ENCODE data around the gene ALDH1B1. TPM values are rescaled to one million over a fixed set of nuclear protein-coding genes. Genes with fewer than 3 reads are reported as not detected.

ALDH1B1 gene
- total and polyA plus RNA-seq, 2 of the 13 experiments (the other 11 are each of a cell fraction or from before 2014, with no cell fraction given), result 45.1 to 125 TPM

DNA sequence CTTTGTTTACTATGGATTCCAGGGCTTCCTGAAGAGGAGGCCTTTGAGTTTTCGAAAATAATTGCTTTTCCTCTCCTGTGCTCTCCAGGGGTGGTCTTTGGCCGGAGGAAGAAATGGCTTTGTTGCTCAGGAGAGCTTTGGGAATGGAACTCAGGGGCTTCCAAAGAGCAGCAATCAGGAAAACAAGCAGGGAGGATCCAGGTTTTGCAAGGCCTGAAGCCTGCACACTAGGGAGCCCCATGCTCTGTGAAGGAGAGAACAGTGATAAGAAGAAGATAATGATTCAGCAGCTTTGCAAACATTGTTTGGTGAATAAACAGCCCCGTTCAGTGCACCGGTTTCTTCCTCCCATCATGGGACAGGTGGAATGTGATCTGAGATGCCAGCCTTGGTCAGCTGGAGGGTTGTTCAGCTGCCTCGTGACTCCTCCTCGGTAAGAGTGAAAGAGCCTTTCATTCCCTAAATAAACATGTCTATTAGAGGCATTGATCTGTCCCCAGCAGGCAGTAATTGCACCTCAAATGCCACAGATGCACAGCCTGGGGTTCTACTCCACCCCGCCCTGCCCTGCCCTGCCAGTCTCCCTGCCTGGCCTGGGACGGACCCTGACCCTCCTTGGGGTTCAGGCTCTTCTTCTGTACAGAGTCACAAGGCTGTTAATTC is 11.5 kb upstream of the ALDH1B1 start (continued):
- TF ChIP-seq, protein P1, sequence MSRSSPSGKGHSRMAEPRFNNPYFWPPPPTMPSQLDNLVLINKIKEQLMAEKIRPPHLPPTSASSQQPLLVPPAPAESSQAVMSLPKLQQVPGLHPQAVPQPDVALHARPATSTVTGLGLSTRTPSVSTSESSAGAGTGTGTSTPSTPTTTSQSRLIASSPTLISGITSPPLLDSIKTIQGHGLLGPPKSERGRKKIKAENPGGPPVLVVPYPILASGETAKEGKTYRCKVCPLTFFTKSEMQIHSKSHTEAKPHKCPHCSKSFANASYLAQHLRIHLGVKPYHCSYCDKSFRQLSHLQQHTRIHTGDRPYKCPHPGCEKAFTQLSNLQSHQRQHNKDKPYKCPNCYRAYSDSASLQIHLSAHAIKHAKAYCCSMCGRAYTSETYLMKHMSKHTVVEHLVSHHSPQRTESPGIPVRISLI (CRISPR knock-in tag; IDR thresholded peaks at IDR 0.05; ENCODE audit: borderline replicate concordance), result 0 out of 2 replicates have a peak, but pooled peaks have one; percentile 34
- TF ChIP-seq ZFX (CRISPR knock-in tag; IDR thresholded peaks at IDR 0.05; ENCODE audit: low read depth), result peak; percentile 85
- TF ChIP-seq ZBTB20 (CRISPR knock-in tag; IDR thresholded peaks at IDR 0.05; ENCODE audit: borderline replicate concordance, low read depth), result peak; percentile 61; the same call in 1 of the 2 replicates
- no peak; the same call in none of the 2 replicates for TF ChIP-seq KLF6 (CRISPR knock-in tag; IDR thresholded peaks at IDR 0.05)
- no peak for TF ChIP-seq MTA3 (CRISPR knock-in tag; IDR thresholded peaks at IDR 0.05)
- TF ChIP-seq ZFP36L2 (CRISPR knock-in tag; IDR thresholded peaks at IDR 0.05), result no peak
- TF ChIP-seq YEATS2 (CRISPR knock-in tag; IDR thresholded peaks at IDR 0.05; ENCODE audit: borderline replicate concordance), result peak; percentile 55; the same call in 1 of the 2 replicates
- no peak for TF ChIP-seq ZNF619 (CRISPR knock-in tag; IDR thresholded peaks at IDR 0.05)
- TF ChIP-seq STAG1 (CRISPR knock-in tag; IDR thresholded peaks at IDR 0.05), result no peak
- peak; percentile 87; the same call in 1 of the 2 replicates for TF ChIP-seq DPF2 (CRISPR knock-in tag; IDR thresholded peaks at IDR 0.05; ENCODE audit: borderline replicate concordance, low read depth)
- peak; percentile 57; the same call in 1 of the 2 replicates for TF ChIP-seq YEATS4 (CRISPR knock-in tag; IDR thresholded peaks at IDR 0.05; ENCODE audit: borderline replicate concordance)
- peak; percentile 72 for TF ChIP-seq BHLHE40 (IDR thresholded peaks at IDR 0.05; ENCODE audit: low read length)
- no peak; the same call in 1 of the 2 replicates for TF ChIP-seq RBAK (CRISPR knock-in tag; IDR thresholded peaks at IDR 0.05)
- TF ChIP-seq ZNF883 (CRISPR knock-in tag; IDR thresholded peaks at IDR 0.05; ENCODE audit: not compliant biosample characterization), result no peak
- TF ChIP-seq, protein P2, sequence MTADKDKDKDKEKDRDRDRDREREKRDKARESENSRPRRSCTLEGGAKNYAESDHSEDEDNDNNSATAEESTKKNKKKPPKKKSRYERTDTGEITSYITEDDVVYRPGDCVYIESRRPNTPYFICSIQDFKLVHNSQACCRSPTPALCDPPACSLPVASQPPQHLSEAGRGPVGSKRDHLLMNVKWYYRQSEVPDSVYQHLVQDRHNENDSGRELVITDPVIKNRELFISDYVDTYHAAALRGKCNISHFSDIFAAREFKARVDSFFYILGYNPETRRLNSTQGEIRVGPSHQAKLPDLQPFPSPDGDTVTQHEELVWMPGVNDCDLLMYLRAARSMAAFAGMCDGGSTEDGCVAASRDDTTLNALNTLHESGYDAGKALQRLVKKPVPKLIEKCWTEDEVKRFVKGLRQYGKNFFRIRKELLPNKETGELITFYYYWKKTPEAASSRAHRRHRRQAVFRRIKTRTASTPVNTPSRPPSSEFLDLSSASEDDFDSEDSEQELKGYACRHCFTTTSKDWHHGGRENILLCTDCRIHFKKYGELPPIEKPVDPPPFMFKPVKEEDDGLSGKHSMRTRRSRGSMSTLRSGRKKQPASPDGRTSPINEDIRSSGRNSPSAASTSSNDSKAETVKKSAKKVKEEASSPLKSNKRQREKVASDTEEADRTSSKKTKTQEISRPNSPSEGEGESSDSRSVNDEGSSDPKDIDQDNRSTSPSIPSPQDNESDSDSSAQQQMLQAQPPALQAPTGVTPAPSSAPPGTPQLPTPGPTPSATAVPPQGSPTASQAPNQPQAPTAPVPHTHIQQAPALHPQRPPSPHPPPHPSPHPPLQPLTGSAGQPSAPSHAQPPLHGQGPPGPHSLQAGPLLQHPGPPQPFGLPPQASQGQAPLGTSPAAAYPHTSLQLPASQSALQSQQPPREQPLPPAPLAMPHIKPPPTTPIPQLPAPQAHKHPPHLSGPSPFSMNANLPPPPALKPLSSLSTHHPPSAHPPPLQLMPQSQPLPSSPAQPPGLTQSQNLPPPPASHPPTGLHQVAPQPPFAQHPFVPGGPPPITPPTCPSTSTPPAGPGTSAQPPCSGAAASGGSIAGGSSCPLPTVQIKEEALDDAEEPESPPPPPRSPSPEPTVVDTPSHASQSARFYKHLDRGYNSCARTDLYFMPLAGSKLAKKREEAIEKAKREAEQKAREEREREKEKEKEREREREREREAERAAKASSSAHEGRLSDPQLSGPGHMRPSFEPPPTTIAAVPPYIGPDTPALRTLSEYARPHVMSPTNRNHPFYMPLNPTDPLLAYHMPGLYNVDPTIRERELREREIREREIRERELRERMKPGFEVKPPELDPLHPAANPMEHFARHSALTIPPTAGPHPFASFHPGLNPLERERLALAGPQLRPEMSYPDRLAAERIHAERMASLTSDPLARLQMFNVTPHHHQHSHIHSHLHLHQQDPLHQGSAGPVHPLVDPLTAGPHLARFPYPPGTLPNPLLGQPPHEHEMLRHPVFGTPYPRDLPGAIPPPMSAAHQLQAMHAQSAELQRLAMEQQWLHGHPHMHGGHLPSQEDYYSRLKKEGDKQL (CRISPR knock-in tag; IDR thresholded peaks at IDR 0.05; ENCODE audit: low read depth), result peak; percentile 84
- no peak for TF ChIP-seq ZNF563 (CRISPR knock-in tag; IDR thresholded peaks at IDR 0.05)
- TF ChIP-seq TSC22D2 (CRISPR knock-in tag; IDR thresholded peaks at IDR 0.05; ENCODE audit: borderline replicate concordance), result no peak
- TF ChIP-seq, protein P3, sequence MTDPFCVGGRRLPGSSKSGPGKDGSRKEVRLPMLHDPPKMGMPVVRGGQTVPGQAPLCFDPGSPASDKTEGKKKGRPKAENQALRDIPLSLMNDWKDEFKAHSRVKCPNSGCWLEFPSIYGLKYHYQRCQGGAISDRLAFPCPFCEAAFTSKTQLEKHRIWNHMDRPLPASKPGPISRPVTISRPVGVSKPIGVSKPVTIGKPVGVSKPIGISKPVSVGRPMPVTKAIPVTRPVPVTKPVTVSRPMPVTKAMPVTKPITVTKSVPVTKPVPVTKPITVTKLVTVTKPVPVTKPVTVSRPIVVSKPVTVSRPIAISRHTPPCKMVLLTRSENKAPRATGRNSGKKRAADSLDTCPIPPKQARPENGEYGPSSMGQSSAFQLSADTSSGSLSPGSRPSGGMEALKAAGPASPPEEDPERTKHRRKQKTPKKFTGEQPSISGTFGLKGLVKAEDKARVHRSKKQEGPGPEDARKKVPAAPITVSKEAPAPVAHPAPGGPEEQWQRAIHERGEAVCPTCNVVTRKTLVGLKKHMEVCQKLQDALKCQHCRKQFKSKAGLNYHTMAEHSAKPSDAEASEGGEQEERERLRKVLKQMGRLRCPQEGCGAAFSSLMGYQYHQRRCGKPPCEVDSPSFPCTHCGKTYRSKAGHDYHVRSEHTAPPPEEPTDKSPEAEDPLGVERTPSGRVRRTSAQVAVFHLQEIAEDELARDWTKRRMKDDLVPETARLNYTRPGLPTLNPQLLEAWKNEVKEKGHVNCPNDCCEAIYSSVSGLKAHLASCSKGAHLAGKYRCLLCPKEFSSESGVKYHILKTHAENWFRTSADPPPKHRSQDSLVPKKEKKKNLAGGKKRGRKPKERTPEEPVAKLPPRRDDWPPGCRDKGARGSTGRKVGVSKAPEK (CRISPR knock-in tag; IDR thresholded peaks at IDR 0.05; ENCODE audit: borderline replicate concordance), result peak; percentile 32; the same call in 1 of the 2 replicates
- peak; percentile 79 for TF ChIP-seq ZFY (CRISPR knock-in tag; IDR thresholded peaks at IDR 0.05)
- peak; percentile 80; the same call in 1 of the 2 replicates for TF ChIP-seq NCOA1 (CRISPR knock-in tag; IDR thresholded peaks at IDR 0.05)
- no peak for TF ChIP-seq SRSF4 (IDR thresholded peaks at IDR 0.05; ENCODE audit: low read depth, low read length, poor library complexity, severe bottlenecking)

All from HepG2 (cell line).